HepG2 (cell line): ENCODE measurements around the gene KLF6. TPM values are rescaled to one million over a fixed set of nuclear protein-coding genes. Genes with fewer than 3 reads are reported as not detected.

Experiments used
- AGO2 ChIP-seq: fragments of 200-400 bp; formaldehyde crosslinking; optimal IDR thresholded peaks from 2 replicates; pipeline ENCODE3; 2017; ENCODE audit warnings: mild to moderate bottlenecking, low read depth, low read length, moderate library complexity
- ARNT ChIP-seq: fragments of 450-650 bp; IDR thresholded peaks from 2 replicates; pipeline ENCODE4 v1.6.1; 2017
- ATRX ChIP-seq: sonication (generic); formaldehyde crosslinking; IDR thresholded peaks from 2 replicates; pipeline ENCODE4 v1.4.0; 2020; ENCODE audit warnings: missing genetic modification reagents, borderline replicate concordance
- CC2D1A ChIP-seq: sonication (generic); formaldehyde crosslinking; IDR thresholded peaks from 2 replicates; pipeline ENCODE4 v1.8.1; 2023; ENCODE audit warnings: mild to moderate bottlenecking, missing genetic modification reagents
- DR1 ChIP-seq: sonication (generic); formaldehyde crosslinking; IDR thresholded peaks from 2 replicates; pipeline ENCODE4 v1.8.0; 2021; ENCODE audit warnings: mild to moderate bottlenecking, missing genetic modification reagents, inconsistent platforms
- FOXA3 ChIP-seq: IDR thresholded peaks from 2 replicates; pipeline ENCODE4 v1.6.1; 2016; ENCODE audit warnings: missing genetic modification reagents, missing compliant biosample characterization
- GPN1 ChIP-seq: sonication (generic); formaldehyde crosslinking; IDR thresholded peaks from 2 replicates; pipeline ENCODE4 v1.5.1; 2020; ENCODE audit warnings: missing genetic modification reagents, borderline replicate concordance
- MYC ChIP-seq: sonication (generic); formaldehyde crosslinking; IDR thresholded peaks from 2 replicates; pipeline ENCODE4 v1.9.0; 2021; ENCODE audit warnings: missing genetic modification reagents, borderline replicate concordance
- NKX3-1 ChIP-seq: sonication (generic); formaldehyde crosslinking; IDR thresholded peaks from 2 replicates; pipeline ENCODE4 v1.5.0; 2020; ENCODE audit warnings: missing genetic modification reagents
- PAF1 ChIP-seq: IDR thresholded peaks from 2 replicates; pipeline ENCODE4 v1.6.1; 2016; ENCODE audit warnings: missing genetic modification reagents, missing compliant biosample characterization
- PRPF4 ChIP-seq: fragments of 200-400 bp; formaldehyde crosslinking; IDR thresholded peaks from 2 replicates; pipeline ENCODE4 v1.6.1; 2016; ENCODE audit warnings: low read length, low read depth; ENCODE audit not compliant: poor library complexity, severe bottlenecking
- RCOR2 ChIP-seq: IDR thresholded peaks from 2 replicates; pipeline ENCODE4 v1.6.1; 2016; ENCODE audit warnings: missing biosample characterization, missing genetic modification reagents
- REXO4 ChIP-seq: sonication (generic); formaldehyde crosslinking; IDR thresholded peaks from 2 replicates; pipeline ENCODE4 v1.8.0; 2022; ENCODE audit warnings: missing genetic modification reagents, mild to moderate bottlenecking, borderline replicate concordance
- SOX13 ChIP-seq, 3 experiments: fragments of 450-650 bp in 1 of 3; sonication (generic) in 1 of 3; formaldehyde crosslinking in 1 of 3; IDR thresholded peaks in 2 of 3; conservative IDR thresholded peaks in 1 of 3; 2 replicates each; pipeline versions ENCODE4 v1.5.0 to v1.6.1; 2016 to 2020; ENCODE audit warnings: antibody characterized with exemption in 1 of 3, mild to moderate bottlenecking in 1 of 3, missing compliant biosample characterization in 1 of 3, missing genetic modification reagents in 1 of 3, moderate library complexity in 1 of 3
- SPEN ChIP-seq: sonication (generic); formaldehyde crosslinking; IDR thresholded peaks from 2 replicates; pipeline ENCODE4 v1.5.1; 2020; ENCODE audit warnings: low read depth, mild to moderate bottlenecking, missing genetic modification reagents
- WIZ ChIP-seq: sonication (generic); formaldehyde crosslinking; IDR thresholded peaks from 2 replicates; pipeline ENCODE4 v1.5.1; 2020; ENCODE audit warnings: mild to moderate bottlenecking, missing genetic modification reagents
- ZNF292 ChIP-seq: sonication (generic); formaldehyde crosslinking; IDR thresholded peaks from 2 replicates; pipeline ENCODE4 v1.8.1; 2022; ENCODE audit warnings: mild to moderate bottlenecking, low read depth, missing genetic modification reagents, borderline replicate concordance
- ZNF614 ChIP-seq: IDR thresholded peaks from 2 replicates; pipeline ENCODE4 v1.6.1; 2018; ENCODE audit warnings: missing biosample characterization, missing genetic modification reagents, inconsistent platforms, borderline replicate concordance
- ZNF790 ChIP-seq: sonication (generic); formaldehyde crosslinking; IDR thresholded peaks from 2 replicates; pipeline ENCODE4 v1.8.0; 2022; ENCODE audit warnings: missing genetic modification reagents, mild to moderate bottlenecking, borderline replicate concordance
- polyA plus RNA-seq, 8 experiments: library from polyadenylated mRNA; depleted of rRNA in 3 of 8; stranded (reverse) in 7 of 8; unstranded in 1 of 8; fragments of >200 nt; fragmentation: Illumina TruSeq in 4 of 8; extraction: Trizol in 4 of 8; gene quantifications; 2 replicates each; pipeline versions ENCODE4 v1.2.1 to v1.2.3, GENCODE V29; 2011 to 2016; ENCODE audit warnings: low read depth in 4 of 8, missing spikeins in 1 of 8, mixed read lengths in 1 of 8; ENCODE audit not compliant: insufficient read depth in 1 of 8
- total RNA-seq, 5 experiments: library from RNA; depleted of rRNA; stranded (reverse); fragments of >200 nt; fragmentation: Illumina TruSeq; extraction: Trizol; gene quantifications; 2 replicates each; pipeline ENCODE4 v1.2.3, GENCODE V29; 2016; ENCODE audit warnings: low read depth in 1 of 5
- TF ChIP-seq, protein P1 (sequence below), 2 experiments: sonication (generic) in 1 of 2; formaldehyde crosslinking in 1 of 2; IDR thresholded peaks; 2 replicates each; pipeline versions ENCODE4 v1.5.1 to v1.6.1; 2011 to 2020; ENCODE audit warnings: borderline replicate concordance in 1 of 2, low read depth in 1 of 2, low read length in 1 of 2, mild to moderate bottlenecking in 1 of 2, missing genetic modification reagents in 1 of 2, moderate library complexity in 1 of 2
- TF ChIP-seq, protein P2 (sequence below): sonication (generic); formaldehyde crosslinking; IDR thresholded peaks from 2 replicates; pipeline ENCODE4 v1.9.0; 2021; ENCODE audit warnings: missing genetic modification reagents, mild to moderate bottlenecking, borderline replicate concordance
- TF ChIP-seq, protein P3 (sequence below): sonication (generic); formaldehyde crosslinking; IDR thresholded peaks from 2 replicates; pipeline ENCODE4 v1.4.0; 2020; ENCODE audit warnings: missing genetic modification reagents
- TF ChIP-seq, protein P4 (sequence below): sonication (generic); formaldehyde crosslinking; IDR thresholded peaks from 2 replicates; pipeline ENCODE4 v1.5.1; 2020; ENCODE audit warnings: missing genetic modification reagents, mild to moderate bottlenecking, borderline replicate concordance

Gene KLF6
- total and polyA plus RNA-seq, 2 of the 13 experiments (the other 11 are each of a cell fraction or from before 2014, with no cell fraction given), result 27.0 to 71.9 TPM

DNA sequence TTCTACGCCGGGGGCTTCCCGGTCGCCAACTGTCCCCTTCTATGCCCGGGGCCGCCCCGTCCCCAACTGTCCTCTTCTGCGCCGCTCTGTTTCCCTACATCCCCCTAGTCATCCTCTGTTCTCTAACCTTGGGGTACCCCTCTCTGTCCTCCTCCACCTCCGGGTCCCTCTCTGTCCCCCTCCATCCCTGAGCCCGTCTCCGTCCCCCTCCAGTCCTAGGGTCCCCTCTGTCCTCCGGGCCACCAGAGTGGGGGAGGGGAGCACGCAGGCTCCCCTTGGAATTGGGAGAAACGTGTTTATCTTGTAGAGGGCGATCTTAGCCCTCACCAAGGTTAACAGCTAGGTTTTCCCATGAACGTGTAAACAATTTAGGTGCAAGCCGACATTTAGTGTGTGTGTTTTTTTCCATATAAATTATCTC lies 852 bp upstream of the KLF6 start (continued):
- TF ChIP-seq, protein P1, sequence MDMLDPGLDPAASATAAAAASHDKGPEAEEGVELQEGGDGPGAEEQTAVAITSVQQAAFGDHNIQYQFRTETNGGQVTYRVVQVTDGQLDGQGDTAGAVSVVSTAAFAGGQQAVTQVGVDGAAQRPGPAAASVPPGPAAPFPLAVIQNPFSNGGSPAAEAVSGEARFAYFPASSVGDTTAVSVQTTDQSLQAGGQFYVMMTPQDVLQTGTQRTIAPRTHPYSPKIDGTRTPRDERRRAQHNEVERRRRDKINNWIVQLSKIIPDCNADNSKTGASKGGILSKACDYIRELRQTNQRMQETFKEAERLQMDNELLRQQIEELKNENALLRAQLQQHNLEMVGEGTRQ (IDR thresholded peaks at IDR 0.05; ENCODE audit: low read depth, low read length), result no peak
- TF ChIP-seq, protein P1 (CRISPR knock-in tag; IDR thresholded peaks at IDR 0.05; ENCODE audit: borderline replicate concordance), result no peak
- TF ChIP-seq SPEN (no peak), ATRX (CRISPR knock-in tag) (no peak), ZNF292 (CRISPR knock-in tag) (no peak), AGO2 (peak; percentile 100), ZNF614 (CRISPR knock-in tag) (no peak), MYC (CRISPR knock-in tag) (0 out of 2 replicates have a peak, but pooled peaks have one; percentile 29), RCOR2 (CRISPR knock-in tag) (no peak), CC2D1A (CRISPR knock-in tag) (no peak), REXO4 (0 out of 2 replicates have a peak, but pooled peaks have one; percentile 45), SOX13 (IDR thresholded peaks at IDR 0.05) (0 out of 2 replicates have a peak, but pooled peaks have one; percentile 25), SOX13 (CRISPR knock-in tag; conservative IDR thresholded peaks at IDR 0.05 in 1 of 2, IDR thresholded peaks at IDR 0.05 in 1 of 2) (no peak; a peak in 1 of 4 replicates), GPN1 (CRISPR knock-in tag) (no peak), ZNF790 (CRISPR knock-in tag) (0 out of 2 replicates have a peak, but pooled peaks have one; percentile 13), FOXA3 (CRISPR knock-in tag) (peak; percentile 17; the same call in 1 of the 2 replicates), PAF1 (CRISPR knock-in tag) (peak; percentile 99), ARNT (no peak), PRPF4 (peak; percentile 76), WIZ (CRISPR knock-in tag) (no peak), DR1 (0 out of 2 replicates have a peak, but pooled peaks have one; percentile 16), NKX3-1 (CRISPR knock-in tag) (no peak)
- TF ChIP-seq, protein P2, sequence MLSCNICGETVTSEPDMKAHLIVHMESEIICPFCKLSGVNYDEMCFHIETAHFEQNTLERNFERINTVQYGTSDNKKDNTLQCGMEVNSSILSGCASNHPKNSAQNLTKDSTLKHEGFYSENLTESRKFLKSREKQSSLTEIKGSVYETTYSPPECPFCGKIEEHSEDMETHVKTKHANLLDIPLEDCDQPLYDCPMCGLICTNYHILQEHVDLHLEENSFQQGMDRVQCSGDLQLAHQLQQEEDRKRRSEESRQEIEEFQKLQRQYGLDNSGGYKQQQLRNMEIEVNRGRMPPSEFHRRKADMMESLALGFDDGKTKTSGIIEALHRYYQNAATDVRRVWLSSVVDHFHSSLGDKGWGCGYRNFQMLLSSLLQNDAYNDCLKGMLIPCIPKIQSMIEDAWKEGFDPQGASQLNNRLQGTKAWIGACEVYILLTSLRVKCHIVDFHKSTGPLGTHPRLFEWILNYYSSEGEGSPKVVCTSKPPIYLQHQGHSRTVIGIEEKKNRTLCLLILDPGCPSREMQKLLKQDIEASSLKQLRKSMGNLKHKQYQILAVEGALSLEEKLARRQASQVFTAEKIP (CRISPR knock-in tag), result no peak
- TF ChIP-seq, protein P3, sequence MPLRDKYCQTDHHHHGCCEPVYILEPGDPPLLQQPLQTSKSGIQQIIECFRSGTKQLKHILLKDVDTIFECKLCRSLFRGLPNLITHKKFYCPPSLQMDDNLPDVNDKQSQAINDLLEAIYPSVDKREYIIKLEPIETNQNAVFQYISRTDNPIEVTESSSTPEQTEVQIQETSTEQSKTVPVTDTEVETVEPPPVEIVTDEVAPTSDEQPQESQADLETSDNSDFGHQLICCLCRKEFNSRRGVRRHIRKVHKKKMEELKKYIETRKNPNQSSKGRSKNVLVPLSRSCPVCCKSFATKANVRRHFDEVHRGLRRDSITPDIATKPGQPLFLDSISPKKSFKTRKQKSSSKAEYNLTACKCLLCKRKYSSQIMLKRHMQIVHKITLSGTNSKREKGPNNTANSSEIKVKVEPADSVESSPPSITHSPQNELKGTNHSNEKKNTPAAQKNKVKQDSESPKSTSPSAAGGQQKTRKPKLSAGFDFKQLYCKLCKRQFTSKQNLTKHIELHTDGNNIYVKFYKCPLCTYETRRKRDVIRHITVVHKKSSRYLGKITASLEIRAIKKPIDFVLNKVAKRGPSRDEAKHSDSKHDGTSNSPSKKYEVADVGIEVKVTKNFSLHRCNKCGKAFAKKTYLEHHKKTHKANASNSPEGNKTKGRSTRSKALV (CRISPR knock-in tag), result no peak
- TF ChIP-seq, protein P4, sequence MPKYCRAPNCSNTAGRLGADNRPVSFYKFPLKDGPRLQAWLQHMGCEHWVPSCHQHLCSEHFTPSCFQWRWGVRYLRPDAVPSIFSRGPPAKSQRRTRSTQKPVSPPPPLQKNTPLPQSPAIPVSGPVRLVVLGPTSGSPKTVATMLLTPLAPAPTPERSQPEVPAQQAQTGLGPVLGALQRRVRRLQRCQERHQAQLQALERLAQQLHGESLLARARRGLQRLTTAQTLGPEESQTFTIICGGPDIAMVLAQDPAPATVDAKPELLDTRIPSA, result no peak
